OCI-LY7 (cell line): ENCODE measurements around the gene BIRC2. TPM values are rescaled to one million over a fixed set of nuclear protein-coding genes. Genes with fewer than 3 reads are reported as not detected.

Experiments used
- BruUV-seq: library from RNA; stranded (reverse); fragments of 400-500 nt; replicated peaks from 2 replicates; lab custom pipeline; 2021; lab: Mats Ljungman, UMichigan
- CTCF ChIA-PET: fragments of 300-600 bp; sonication (Branson Sonifier 250); formaldehyde crosslinking; loops from one replicate; lab custom pipeline; 2022; ENCODE audit warnings: antibody characterized with exemption; ENCODE audit not compliant: unreplicated experiment; lab: Charles Lee
- POLR2A ChIA-PET: fragments of 300-600 bp; sonication (Branson Sonifier 250); formaldehyde crosslinking; loops from one replicate; lab custom pipeline; 2022; ENCODE audit warnings: antibody characterized with exemption; lab: Charles Lee
- DNase-seq: peaks from one replicate; pipeline ENCODE4 v3.0.0-alpha.2; 2015; ENCODE audit warnings: low spot score
- H2AFZ ChIP-seq: fragments of 200-600 bp; sonication (generic), shearing (Covaris generic); 2 replicates; pipeline ENCODE4 v1.6.1; 2014; ENCODE audit warnings: mild to moderate bottlenecking, antibody characterized with exemption, low read length, moderate library complexity
- H3K27ac ChIP-seq: fragments of 200-600 bp; sonication (generic); 2 replicates; pipeline ENCODE4 v1.5.1; 2014; ENCODE audit warnings: mixed run types, low read depth, mild to moderate bottlenecking, moderate library complexity, low read length, inconsistent platforms; ENCODE audit not compliant: poor library complexity, severe bottlenecking
- H3K36me3 ChIP-seq: fragments of 200-600 bp; sonication (generic); 2 replicates; pipeline ENCODE4 v1.6.1; 2014; ENCODE audit warnings: mild to moderate bottlenecking, antibody characterized with exemption, low read length, moderate library complexity, mixed read lengths; ENCODE audit not compliant: insufficient read depth
- H3K4me1 ChIP-seq: fragments of 200-600 bp; sonication (generic); 2 replicates; pipeline ENCODE4 v1.5.1; 2014; ENCODE audit warnings: mild to moderate bottlenecking, low read length; ENCODE audit not compliant: insufficient read depth, poor library complexity, severe bottlenecking
- H3K4me2 ChIP-seq: fragments of 200-600 bp; sonication (generic); 2 replicates; pipeline ENCODE4 v1.6.1; 2014; ENCODE audit warnings: mild to moderate bottlenecking, low read length
- H3K4me3 ChIP-seq: fragments of 200-600 bp; sonication (generic); 2 replicates; pipeline ENCODE4 v1.5.1; 2014; ENCODE audit warnings: mild to moderate bottlenecking, low read depth, low read length; ENCODE audit not compliant: poor library complexity, severe bottlenecking
- H3K79me2 ChIP-seq: fragments of 200-600 bp; sonication (generic); 2 replicates; pipeline ENCODE4 v1.6.1; 2016; ENCODE audit warnings: low read depth, mild to moderate bottlenecking, low read length, moderate library complexity, mixed read lengths; ENCODE audit not compliant: insufficient read depth
- H3K9me2 ChIP-seq: fragments of 200-600 bp; sonication (generic); 2 replicates; pipeline ENCODE4 v1.6.1; 2016; ENCODE audit warnings: mild to moderate bottlenecking, low read length, mixed read lengths; ENCODE audit not compliant: insufficient read depth
- H3K9me3 ChIP-seq: fragments of 200-600 bp; sonication (generic); 2 replicates; pipeline ENCODE4 v1.6.1; 2014; ENCODE audit warnings: mild to moderate bottlenecking, mixed run types, low read length, mixed read lengths
- H4K20me1 ChIP-seq: fragments of 200-600 bp; sonication (generic); 2 replicates; pipeline ENCODE4 v1.6.1; 2014; ENCODE audit warnings: mild to moderate bottlenecking, antibody characterized with exemption, low read length, moderate library complexity, mixed read lengths; ENCODE audit not compliant: insufficient read depth
- EZH2phosphoT487 ChIP-seq: fragments of 200-600 bp; sonication (generic); IDR thresholded peaks from 2 replicates; pipeline ENCODE4 v1.6.1; 2018; ENCODE audit warnings: low read depth, borderline replicate concordance, mild to moderate bottlenecking, mixed run types, antibody characterized with exemption, low read length, moderate library complexity, mixed read lengths
- intact Hi-C: fragments of 100-400 bp; cut with micrococcal nuclease; formaldehyde crosslinking; loops from one replicate; pipeline ENCODE4 v1.10.0; 2022; ENCODE audit not compliant: unreplicated experiment
- total RNA-seq, 2 experiments: library from RNA; depleted of rRNA in 1 of 2; stranded (reverse); fragments of >200 nt in 1 of 2; shearing (Covaris generic) in 1 of 2; gene quantifications; 2 replicates each; pipeline ENCODE4 v1.2.3, GENCODE V29; 2014 to 2022
- TF ChIP-seq, protein P1 (sequence below): fragments of 200-600 bp; sonication (generic); conservative IDR thresholded peaks from 2 replicates; pipeline ENCODE4 v1.5.1; 2014; ENCODE audit warnings: mild to moderate bottlenecking, antibody characterized with exemption, low read length, moderate library complexity, mixed read lengths

The BIRC2 gene
- total RNA-seq, 2 experiments from 2014 or later: 36.1 to 38.0 TPM

DNA sequence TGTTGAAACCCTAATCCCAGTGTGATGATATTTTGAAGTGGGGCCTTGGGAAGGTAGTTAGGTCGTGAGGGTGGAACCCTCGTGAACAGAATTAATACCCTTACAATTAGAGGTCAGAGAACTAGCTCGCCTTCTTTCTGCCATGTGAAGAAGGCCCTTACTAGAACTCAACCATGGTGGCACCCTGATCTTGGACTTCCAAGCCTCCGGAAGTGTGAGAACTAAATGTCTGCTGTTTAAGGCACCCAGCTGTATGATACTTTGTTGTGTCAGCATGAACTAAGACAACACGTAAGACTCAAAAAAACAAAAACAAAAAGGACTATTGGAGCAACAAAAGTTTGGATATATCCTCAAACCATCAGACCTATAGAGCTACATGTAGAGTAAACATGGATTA lies 53.6 kb downstream of the BIRC2 start:
- BruUV-seq: no TSS peak
- ChIA-PET POLR2A (interaction anchor here (0.5 to 1.5 kb wide), 4 partner anchors 10 to 866 kb away, joined by 3 to 8 read pairs (median 4); partner anchors contain the start of gene TMEM123), CTCF (no interaction called here)
- Histone ChIP-seq H4K20me1 (no peaks in the 10 kb centered on the region), H3K4me3 (no peak overlapping the region), H3K27ac (no peak overlapping the region), H3K9me3 (no peaks in the 10 kb centered on the region), H2AFZ (no peak overlapping the region), H3K9me2 (no peaks in the 10 kb centered on the region), H3K36me3 (peaks cover 90% of the 10 kb centered on the region), H3K4me1 (peaks cover 40% of the 10 kb centered on the region), H3K4me2 (no peak overlapping the region), H3K79me2 (peaks cover 55% of the 10 kb centered on the region; the same call in 1 of the 2 replicates)
- no peak for TF ChIP-seq EZH2phosphoT487
- TF ChIP-seq, protein P1, sequence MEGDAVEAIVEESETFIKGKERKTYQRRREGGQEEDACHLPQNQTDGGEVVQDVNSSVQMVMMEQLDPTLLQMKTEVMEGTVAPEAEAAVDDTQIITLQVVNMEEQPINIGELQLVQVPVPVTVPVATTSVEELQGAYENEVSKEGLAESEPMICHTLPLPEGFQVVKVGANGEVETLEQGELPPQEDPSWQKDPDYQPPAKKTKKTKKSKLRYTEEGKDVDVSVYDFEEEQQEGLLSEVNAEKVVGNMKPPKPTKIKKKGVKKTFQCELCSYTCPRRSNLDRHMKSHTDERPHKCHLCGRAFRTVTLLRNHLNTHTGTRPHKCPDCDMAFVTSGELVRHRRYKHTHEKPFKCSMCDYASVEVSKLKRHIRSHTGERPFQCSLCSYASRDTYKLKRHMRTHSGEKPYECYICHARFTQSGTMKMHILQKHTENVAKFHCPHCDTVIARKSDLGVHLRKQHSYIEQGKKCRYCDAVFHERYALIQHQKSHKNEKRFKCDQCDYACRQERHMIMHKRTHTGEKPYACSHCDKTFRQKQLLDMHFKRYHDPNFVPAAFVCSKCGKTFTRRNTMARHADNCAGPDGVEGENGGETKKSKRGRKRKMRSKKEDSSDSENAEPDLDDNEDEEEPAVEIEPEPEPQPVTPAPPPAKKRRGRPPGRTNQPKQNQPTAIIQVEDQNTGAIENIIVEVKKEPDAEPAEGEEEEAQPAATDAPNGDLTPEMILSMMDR: no peak
- DNase-seq: no peak
- intact Hi-C loops: no loop called here

DNA sequence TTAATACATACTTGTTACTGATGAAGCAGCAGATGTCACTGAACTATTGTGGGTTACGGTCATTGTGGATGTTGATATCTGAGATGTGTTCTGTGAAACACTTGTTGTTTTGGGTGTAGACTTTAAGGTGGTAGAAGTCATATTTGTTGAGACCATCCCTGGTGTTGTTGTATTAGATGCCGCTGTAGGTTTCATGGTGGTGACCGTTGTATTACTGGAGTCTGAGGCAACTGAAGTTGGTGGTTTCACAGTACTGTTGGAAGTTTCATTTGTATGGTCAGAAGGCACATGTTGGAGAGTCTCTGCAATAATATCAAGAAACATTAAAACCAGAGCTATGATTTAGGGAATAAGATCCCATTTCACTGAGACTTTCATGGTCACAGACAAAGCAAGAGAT lies 54.9 kb downstream of the BIRC2 start:
- peaks cover 89% of the 10 kb centered on the region for H3K36me3 ChIP-seq
- peaks cover 27% of the 10 kb centered on the region for H3K4me1 ChIP-seq
- no peaks in the 10 kb centered on the region for H4K20me1 ChIP-seq
- H3K4me2 ChIP-seq: no peak overlapping the region
- BruUV-seq: no TSS peak
- no peak overlapping the region for H3K4me3 ChIP-seq
- H3K27ac ChIP-seq: no peak overlapping the region
- no peak for TF ChIP-seq EZH2phosphoT487
- TF ChIP-seq, protein P1: no peak
- no peak overlapping the region for H2AFZ ChIP-seq
- no peaks in the 10 kb centered on the region for H3K9me2 ChIP-seq
- H3K9me3 ChIP-seq: no peaks in the 10 kb centered on the region
- intact Hi-C loops: no loop called here
- DNase-seq: no peak
- ChIA-PET CTCF (no interaction called here), POLR2A (interaction anchor here (0.8 to 1.6 kb wide), 2 partner anchors 76 to 157 kb away, joined by 3 to 5 read pairs; no protein-coding TSS in a partner anchor)
- peaks cover 58% of the 10 kb centered on the region; the same call in 1 of the 2 replicates for H3K79me2 ChIP-seq

GRCh38 chr11:102402548-102402947 lies 55.5 kb downstream of the BIRC2 start:
- DNase-seq: no peak
- ChIA-PET CTCF (no interaction called here), POLR2A (interaction anchor here (1.6 to 2.4 kb wide), 2 partner anchors 9 to 157 kb away, joined by 5 to 11 read pairs; no protein-coding TSS in a partner anchor)
- Histone ChIP-seq H3K9me2 (no peaks in the 10 kb centered on the region), H2AFZ (no peak overlapping the region), H3K9me3 (no peaks in the 10 kb centered on the region), H3K27ac (peak overlapping the region; percentile 1), H3K4me3 (no peak overlapping the region), H3K36me3 (peaks cover 89% of the 10 kb centered on the region), H3K4me1 (peaks cover 24% of the 10 kb centered on the region), H3K79me2 (peaks cover 60% of the 10 kb centered on the region; the same call in 1 of the 2 replicates), H4K20me1 (no peaks in the 10 kb centered on the region), H3K4me2 (no peak overlapping the region)
- intact Hi-C loops: no loop called here
- no TSS peak for BruUV-seq
- no peak for TF ChIP-seq EZH2phosphoT487
- TF ChIP-seq, protein P1: no peak
